NCI-H345 treated with DMSO at 0.1 percent for 48 hours (cell line): ENCODE measurements around the gene DUSP9.
"Not testable (repeated sequence)": the region's sequence is repeated elsewhere in the genome, so short reads cannot be mapped to it uniquely, and the experiment has no call there.

ENCODE experiments used
- DNase-seq: peaks from one replicate; lab custom pipeline; 2025; ENCODE audit not compliant: unreplicated experiment; lab: John Stamatoyannopoulos, UW

Gene DUSP9, protein sequence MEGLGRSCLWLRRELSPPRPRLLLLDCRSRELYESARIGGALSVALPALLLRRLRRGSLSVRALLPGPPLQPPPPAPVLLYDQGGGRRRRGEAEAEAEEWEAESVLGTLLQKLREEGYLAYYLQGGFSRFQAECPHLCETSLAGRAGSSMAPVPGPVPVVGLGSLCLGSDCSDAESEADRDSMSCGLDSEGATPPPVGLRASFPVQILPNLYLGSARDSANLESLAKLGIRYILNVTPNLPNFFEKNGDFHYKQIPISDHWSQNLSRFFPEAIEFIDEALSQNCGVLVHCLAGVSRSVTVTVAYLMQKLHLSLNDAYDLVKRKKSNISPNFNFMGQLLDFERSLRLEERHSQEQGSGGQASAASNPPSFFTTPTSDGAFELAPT

GRCh38 chrX:153646620-153647373 lies at the start of gene DUSP9:
DUSP9 (plus strand) TSS chrX:153647203; CDS start chrX:153647954, 751 bp downstream.
- no peak for DNase-seq

GRCh38 chrX:153598541-153599191 lies 48.3 kb upstream of the DUSP9 start, which contains the start of gene CCNQ:
CCNQ (minus strand) TSS chrX:153599139; CDS start chrX:153599073, 66 bp downstream.
- DNase-seq = peak; percentile 65

DNA sequence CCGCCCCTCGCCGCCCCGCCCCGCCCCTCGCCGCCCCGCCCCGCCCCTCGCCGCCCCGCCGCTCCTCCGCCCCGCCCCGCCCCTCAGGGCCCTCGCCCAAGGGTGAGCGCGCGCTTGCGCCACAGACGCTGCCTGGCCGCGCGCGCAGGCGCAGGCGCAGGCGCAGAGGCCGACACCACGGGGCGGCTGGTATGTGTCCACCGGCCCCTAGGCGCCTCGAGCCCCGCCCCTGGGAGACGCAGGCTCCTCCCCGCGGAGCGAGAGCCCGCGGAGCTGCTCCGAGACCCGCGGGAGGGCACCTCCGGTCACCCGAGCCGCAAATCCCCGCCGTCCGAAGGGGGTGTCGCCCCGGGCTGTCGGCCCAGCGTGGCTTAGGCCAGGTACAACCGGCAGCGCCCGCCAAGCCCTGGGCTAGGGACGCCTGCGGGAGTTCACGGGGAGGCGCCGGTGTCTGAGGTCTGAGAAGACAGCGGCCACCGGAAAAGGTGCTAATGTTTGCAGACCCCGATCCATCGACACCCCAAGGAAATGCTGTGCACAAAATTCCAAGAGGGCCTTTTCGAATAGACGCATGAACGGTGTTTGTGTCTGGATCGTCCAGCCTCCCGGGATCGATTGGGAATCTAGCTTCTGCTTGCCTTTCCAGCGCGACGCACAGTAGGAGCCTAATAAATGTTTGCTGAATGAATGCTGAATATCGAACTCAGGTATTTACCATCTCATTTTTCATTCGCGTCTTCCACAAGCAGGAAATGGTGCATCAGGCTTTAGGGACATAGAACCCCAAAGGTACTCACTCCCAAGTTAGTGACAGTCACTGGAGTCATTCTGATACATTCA lies 47.6 kb upstream of the DUSP9 start:
- peak; percentile 65 for DNase-seq

- DNase-seq = no peak
Observed at GRCh38 chrX:153600032-153600373, 47.0 kb upstream of the DUSP9 start.

DNA sequence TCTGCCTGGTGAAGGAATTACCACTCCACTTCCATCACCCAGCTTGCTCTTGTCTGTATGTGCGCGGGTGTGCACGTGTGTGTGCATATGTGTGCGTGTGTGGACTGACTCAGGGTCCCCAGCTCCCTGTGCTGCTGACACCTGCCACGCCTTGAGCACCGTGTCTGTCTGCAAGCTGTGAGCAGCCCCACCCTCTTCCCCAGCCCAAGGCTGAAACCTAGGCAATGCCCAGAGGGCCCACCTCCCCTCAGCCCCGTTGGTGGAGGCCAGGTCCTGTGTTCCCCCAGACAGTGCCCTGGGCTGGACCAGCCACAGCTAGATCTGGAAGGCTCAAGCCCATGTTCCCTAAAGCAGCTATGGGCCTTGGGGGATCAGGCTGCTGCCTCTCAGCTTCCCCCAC lies 46.1 kb upstream of the DUSP9 start:
- DNase-seq = no peak

DNA sequence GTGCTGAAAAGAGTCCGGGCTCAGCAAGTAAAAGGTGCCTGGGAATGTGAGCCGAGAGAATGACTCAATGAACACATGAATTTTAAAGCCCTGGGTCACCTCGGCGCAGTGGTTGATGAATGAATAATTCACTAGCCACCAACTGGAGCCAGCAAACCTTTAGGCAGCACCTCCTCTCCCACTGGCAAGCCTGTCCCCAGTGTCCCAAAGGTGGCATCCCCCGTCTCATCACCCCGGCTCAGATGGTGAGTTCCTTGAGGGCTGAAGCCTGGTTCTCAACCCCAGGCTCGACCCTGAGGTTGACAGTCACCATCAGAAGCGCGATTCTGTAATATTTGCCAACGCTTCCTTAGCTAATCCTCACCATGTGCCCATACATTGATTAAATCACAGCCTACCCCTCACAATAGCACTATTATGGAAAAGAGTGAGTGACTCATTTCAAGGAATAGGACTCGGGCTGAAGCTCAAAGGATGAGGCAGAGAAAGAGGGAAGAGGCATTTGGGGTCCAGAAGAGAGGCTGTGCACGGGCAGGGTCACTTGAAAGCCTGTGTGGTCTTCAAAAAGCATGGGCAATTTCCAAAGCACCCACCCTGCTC lies 45.4 kb upstream of the DUSP9 start:
- DNase-seq = no peak

- DNase-seq = no peak
Observed at GRCh38 chrX:153602601-153603000, 44.4 kb upstream of the DUSP9 start.

DNA sequence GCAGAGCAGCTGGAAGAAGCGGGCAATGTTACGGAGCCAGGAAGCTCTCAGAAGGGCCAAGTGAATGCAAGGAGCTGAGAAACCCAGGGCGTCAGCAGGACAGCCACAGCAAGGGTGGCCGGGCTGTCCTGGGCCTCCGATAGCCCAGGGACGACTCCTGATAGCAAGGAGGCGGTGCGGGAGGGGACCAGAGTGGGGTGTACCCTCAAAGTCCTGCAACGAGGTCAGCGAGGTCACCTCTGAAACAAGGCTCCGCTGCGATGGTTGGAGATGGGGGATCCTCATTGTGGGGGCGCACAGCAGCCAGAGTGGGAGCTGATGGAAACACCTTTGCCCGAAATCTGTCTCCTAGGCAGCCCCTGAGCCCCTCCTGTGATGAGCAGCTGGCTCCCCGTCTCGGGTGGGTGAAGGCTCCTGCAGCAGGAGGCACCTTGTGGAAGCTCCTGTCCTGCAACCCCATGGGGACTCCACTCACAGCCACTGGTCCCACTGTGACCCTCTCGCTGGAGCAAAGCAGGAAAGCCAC lies 43.8 kb upstream of the DUSP9 start:
- no peak for DNase-seq

DNA sequence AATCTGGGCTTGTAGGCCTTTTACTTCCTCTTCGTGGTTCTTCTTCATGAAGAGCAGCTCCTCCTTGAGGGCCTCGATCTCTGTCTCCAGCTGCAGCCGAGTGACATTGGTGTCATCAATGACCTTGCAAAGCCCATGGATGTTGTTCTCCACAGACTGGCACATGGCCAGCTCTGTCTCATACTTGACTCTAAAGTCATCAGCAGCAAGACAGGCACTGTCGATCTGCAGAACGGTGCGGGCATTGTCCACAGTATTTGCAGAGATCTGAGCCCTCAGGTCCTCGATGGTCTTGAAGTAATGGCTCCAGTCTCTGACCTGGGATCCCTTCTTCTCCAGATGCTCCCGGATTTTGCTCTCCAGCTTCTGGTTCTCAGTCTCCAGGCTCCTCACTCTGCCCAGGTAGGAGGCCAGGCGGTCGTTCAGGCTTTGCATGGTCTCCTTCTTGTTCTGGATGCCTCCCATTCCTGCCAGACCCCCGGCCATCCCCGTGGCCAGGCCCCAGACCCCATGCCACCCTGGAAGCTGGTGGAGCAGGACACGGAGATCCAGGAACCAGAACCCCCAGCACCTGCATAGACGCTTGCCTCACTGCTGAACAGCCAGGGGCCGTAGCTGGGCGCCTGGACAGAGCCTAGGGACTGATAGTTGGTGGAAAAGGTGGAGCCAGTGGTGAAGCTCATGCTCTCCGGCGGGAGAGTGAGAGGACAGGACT lies 42.2 kb upstream of the DUSP9 start:
- DNase-seq = not testable (repeated sequence)

DNA sequence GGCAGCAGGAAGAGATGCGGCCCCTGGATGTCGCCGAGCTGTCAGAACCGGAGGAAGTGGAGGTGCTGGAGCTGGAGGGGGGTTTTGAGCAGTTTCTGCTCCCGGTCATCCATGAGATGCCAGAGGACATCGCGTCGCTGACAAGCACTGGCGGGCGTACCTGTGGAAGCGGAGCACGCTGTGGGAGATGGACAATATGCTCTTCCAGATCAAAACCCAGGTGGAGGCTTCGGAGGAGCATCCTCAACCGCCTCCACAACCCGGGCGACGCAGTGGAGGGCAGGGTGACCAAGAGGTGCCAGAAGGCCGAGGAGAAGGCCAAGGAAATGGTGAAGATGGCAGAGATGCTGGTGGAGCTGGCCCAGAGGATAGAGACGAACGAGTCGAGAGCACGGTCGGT lies 40.5 kb upstream of the DUSP9 start:
- DNase-seq = no peak

DNA sequence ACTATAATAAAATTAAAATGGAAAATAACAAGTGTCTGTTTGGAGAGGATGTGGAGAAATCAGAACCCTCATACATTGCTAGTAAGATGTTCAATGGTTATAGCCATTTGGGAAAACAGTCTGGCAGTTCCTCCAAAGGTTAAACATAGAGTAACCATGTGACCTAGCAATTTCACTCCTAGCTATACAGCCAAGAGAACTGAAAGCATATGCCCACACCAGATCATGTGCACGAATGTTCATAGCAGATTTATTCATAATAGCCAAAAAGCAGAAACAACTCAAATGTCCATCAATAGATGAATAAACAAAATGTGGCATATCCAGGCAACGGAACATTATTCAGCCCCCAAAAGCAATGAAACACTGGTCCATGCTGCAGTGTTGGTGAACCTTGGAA lies 38.6 kb upstream of the DUSP9 start:
- DNase-seq = no peak

GRCh38 chrX:153608806-153609205 lies 38.2 kb upstream of the DUSP9 start:
- DNase-seq = no peak

GRCh38 chrX:153609917-153610835 lies 36.8 kb upstream of the DUSP9 start:
- DNase-seq = no peak

DNA sequence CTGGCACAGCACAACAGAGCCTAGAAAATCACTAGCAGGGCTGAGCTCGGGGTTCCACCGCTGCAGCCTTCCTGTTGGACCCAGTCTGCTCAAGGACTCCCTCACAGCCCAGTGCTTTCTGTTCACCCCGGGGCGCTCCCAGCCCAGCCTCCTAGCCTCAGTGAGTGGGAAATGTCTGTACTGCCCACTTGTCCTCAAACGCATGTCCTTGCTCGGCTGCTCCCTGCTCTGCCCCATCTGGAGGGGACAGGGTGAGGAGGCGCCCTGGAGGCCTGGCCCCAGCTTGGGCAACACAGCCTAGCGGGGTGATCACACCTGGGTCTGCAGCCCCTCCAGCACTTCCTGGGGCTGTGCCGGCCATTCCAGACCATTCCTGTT lies 36.2 kb upstream of the DUSP9 start:
- no peak for DNase-seq

DNA sequence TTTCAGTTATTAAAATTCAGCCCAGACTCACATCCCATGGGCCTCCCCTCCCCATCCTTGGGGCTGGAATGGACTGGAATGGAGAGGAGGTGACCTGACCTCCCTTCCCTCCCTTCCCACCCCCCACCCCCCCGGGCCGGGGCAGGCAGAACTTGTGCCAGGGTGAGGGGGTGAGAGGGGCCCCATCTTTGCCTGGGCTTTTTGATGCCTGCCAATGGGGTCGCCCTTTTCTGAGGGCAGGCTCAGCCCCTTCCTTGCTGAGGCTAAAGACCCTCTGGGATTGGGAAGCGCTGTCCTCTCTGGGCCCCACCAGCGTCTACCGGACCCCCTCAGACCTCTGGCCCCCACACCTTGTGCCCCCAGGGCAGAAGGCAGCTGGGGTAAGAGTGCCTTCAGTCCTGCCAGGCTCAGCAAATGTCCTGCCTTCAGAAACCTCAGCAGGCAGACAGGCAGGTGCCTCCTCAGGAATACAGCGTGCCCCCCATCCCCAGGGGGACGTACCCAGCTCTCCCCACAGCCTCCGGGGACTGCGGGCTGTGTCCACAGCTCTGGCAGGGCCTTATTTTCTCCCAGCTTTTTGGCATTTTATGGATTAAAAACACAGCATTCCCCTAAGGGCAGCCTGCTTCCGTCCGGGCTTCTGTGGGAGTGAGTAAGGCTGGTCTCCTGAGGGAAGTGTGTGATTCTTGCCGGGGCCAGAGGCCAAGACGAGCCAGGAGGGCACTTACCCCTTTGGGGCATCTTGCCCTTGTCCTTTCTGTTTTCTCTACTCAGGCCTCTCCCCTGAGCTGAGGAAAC lies 35.5 kb upstream of the DUSP9 start:
- no peak for DNase-seq

GRCh38 chrX:153612413-153612812 lies 34.6 kb upstream of the DUSP9 start:
- no peak for DNase-seq

- no peak for DNase-seq
Observed at GRCh38 chrX:153614818-153615217, 32.2 kb upstream of the DUSP9 start.

GRCh38 chrX:153620576-153620975 lies 26.4 kb upstream of the DUSP9 start:
- no peak for DNase-seq
